OCI-LY7 (cell line): Measurements from ENCODE around the gene NLN. TPM values are rescaled to one million over a fixed set of nuclear protein-coding genes. Genes with fewer than 3 reads are reported as not detected.

ENCODE experiments used
- BruUV-seq: library from RNA; stranded (reverse); fragments of 400-500 nt; replicated peaks from 2 replicates; lab custom pipeline; 2021; lab: Mats Ljungman, UMichigan
- CTCF ChIA-PET: fragments of 300-600 bp; sonication (Branson Sonifier 250); formaldehyde crosslinking; loops from one replicate; lab custom pipeline; 2022; ENCODE audit warnings: antibody characterized with exemption; ENCODE audit not compliant: unreplicated experiment; lab: Charles Lee
- POLR2A ChIA-PET: fragments of 300-600 bp; sonication (Branson Sonifier 250); formaldehyde crosslinking; loops from one replicate; lab custom pipeline; 2022; ENCODE audit warnings: antibody characterized with exemption; lab: Charles Lee
- DNase-seq: peaks from one replicate; pipeline ENCODE4 v3.0.0-alpha.2; 2015; ENCODE audit warnings: low spot score
- H2AFZ ChIP-seq: fragments of 200-600 bp; sonication (generic), shearing (Covaris generic); 2 replicates; pipeline ENCODE4 v1.6.1; 2014; ENCODE audit warnings: mild to moderate bottlenecking, antibody characterized with exemption, low read length, moderate library complexity
- H3K27ac ChIP-seq: fragments of 200-600 bp; sonication (generic); 2 replicates; pipeline ENCODE4 v1.5.1; 2014; ENCODE audit warnings: mixed run types, low read depth, mild to moderate bottlenecking, moderate library complexity, low read length, inconsistent platforms; ENCODE audit not compliant: poor library complexity, severe bottlenecking
- H3K36me3 ChIP-seq: fragments of 200-600 bp; sonication (generic); 2 replicates; pipeline ENCODE4 v1.6.1; 2014; ENCODE audit warnings: mild to moderate bottlenecking, antibody characterized with exemption, low read length, moderate library complexity, mixed read lengths; ENCODE audit not compliant: insufficient read depth
- H3K4me1 ChIP-seq: fragments of 200-600 bp; sonication (generic); 2 replicates; pipeline ENCODE4 v1.5.1; 2014; ENCODE audit warnings: mild to moderate bottlenecking, low read length; ENCODE audit not compliant: insufficient read depth, poor library complexity, severe bottlenecking
- H3K4me2 ChIP-seq: fragments of 200-600 bp; sonication (generic); 2 replicates; pipeline ENCODE4 v1.6.1; 2014; ENCODE audit warnings: mild to moderate bottlenecking, low read length
- H3K4me3 ChIP-seq: fragments of 200-600 bp; sonication (generic); 2 replicates; pipeline ENCODE4 v1.5.1; 2014; ENCODE audit warnings: mild to moderate bottlenecking, low read depth, low read length; ENCODE audit not compliant: poor library complexity, severe bottlenecking
- H3K79me2 ChIP-seq: fragments of 200-600 bp; sonication (generic); 2 replicates; pipeline ENCODE4 v1.6.1; 2016; ENCODE audit warnings: low read depth, mild to moderate bottlenecking, low read length, moderate library complexity, mixed read lengths; ENCODE audit not compliant: insufficient read depth
- H3K9me2 ChIP-seq: fragments of 200-600 bp; sonication (generic); 2 replicates; pipeline ENCODE4 v1.6.1; 2016; ENCODE audit warnings: mild to moderate bottlenecking, low read length, mixed read lengths; ENCODE audit not compliant: insufficient read depth
- H3K9me3 ChIP-seq: fragments of 200-600 bp; sonication (generic); 2 replicates; pipeline ENCODE4 v1.6.1; 2014; ENCODE audit warnings: mild to moderate bottlenecking, mixed run types, low read length, mixed read lengths
- H4K20me1 ChIP-seq: fragments of 200-600 bp; sonication (generic); 2 replicates; pipeline ENCODE4 v1.6.1; 2014; ENCODE audit warnings: mild to moderate bottlenecking, antibody characterized with exemption, low read length, moderate library complexity, mixed read lengths; ENCODE audit not compliant: insufficient read depth
- CTCF ChIP-seq: fragments of 200-600 bp; sonication (generic); conservative IDR thresholded peaks from 2 replicates; pipeline ENCODE4 v1.5.1; 2014; ENCODE audit warnings: mild to moderate bottlenecking, antibody characterized with exemption, low read length, moderate library complexity, mixed read lengths
- EZH2phosphoT487 ChIP-seq: fragments of 200-600 bp; sonication (generic); IDR thresholded peaks from 2 replicates; pipeline ENCODE4 v1.6.1; 2018; ENCODE audit warnings: low read depth, borderline replicate concordance, mild to moderate bottlenecking, mixed run types, antibody characterized with exemption, low read length, moderate library complexity, mixed read lengths
- intact Hi-C: fragments of 100-400 bp; cut with micrococcal nuclease; formaldehyde crosslinking; loops from one replicate; pipeline ENCODE4 v1.10.0; 2022; ENCODE audit not compliant: unreplicated experiment
- total RNA-seq, 2 experiments: library from RNA; depleted of rRNA in 1 of 2; stranded (reverse); fragments of >200 nt in 1 of 2; shearing (Covaris generic) in 1 of 2; gene quantifications; 2 replicates each; pipeline ENCODE4 v1.2.3, GENCODE V29; 2014 to 2022

NLN gene
- total RNA-seq, 2 experiments from 2014 or later = 14.9 to 26.0 TPM

DNA sequence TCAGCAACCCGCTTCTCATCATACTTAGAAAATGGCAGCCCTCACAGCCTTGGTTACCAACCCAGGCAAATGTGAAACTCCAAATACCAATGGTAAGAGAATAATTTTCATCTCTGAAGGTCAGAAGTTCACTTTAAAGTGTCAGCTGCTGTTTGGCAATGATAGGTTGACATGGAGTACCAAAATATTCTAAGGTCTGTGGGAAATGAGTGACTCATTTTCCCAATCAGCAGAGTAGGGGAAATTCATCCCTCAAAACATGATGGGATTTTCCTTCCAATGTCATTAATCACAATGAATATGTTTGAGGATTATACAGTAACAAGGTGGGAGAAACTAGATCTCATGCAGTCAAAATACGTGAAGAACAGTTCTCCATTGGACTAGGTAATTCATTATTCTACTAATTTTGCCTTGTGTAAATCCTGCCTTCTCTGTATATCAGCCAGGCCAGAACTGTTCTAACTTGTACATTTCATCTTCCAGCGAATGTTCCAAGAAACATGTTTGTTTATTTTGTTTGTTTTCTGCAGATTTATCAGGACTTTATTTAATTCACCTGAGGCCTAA is 151.3 kb downstream of the NLN start:
- no TSS peak for BruUV-seq
- Histone ChIP-seq H3K79me2 (no peaks in the 10 kb centered on the region), H3K4me2 (no peak overlapping the region), H3K4me3 (no peak overlapping the region), H3K27ac (no peak overlapping the region), H3K36me3 (no peaks in the 10 kb centered on the region), H4K20me1 (no peaks in the 10 kb centered on the region), H3K4me1 (no peaks in the 10 kb centered on the region), H3K9me2 (no peaks in the 10 kb centered on the region), H3K9me3 (no peaks in the 10 kb centered on the region), H2AFZ (no peak overlapping the region)
- ChIA-PET CTCF (no interaction called here), POLR2A (no interaction called here)
- TF ChIP-seq CTCF (no peak), EZH2phosphoT487 (no peak)
- intact Hi-C loops = no loop called here
- DNase-seq = no peak

- Histone ChIP-seq H3K4me2 (no peak overlapping the region), H3K9me2 (no peaks in the 10 kb centered on the region), H3K4me1 (no peaks in the 10 kb centered on the region), H3K9me3 (no peaks in the 10 kb centered on the region), H2AFZ (no peak overlapping the region), H4K20me1 (no peaks in the 10 kb centered on the region), H3K79me2 (no peaks in the 10 kb centered on the region), H3K4me3 (no peak overlapping the region), H3K36me3 (no peaks in the 10 kb centered on the region), H3K27ac (no peak overlapping the region)
- no peak for TF ChIP-seq CTCF
- TF ChIP-seq EZH2phosphoT487 = no peak
- intact Hi-C loops = no loop called here
- no peak for DNase-seq
- ChIA-PET POLR2A (no interaction called here), CTCF (no interaction called here)
- no TSS peak for BruUV-seq
These were observed 152.2 kb downstream of the NLN start for GRCh38 chr5:65874241-65874640.

- Histone ChIP-seq H2AFZ (no peak overlapping the region), H3K36me3 (no peaks in the 10 kb centered on the region), H3K9me2 (no peaks in the 10 kb centered on the region), H3K9me3 (no peaks in the 10 kb centered on the region), H4K20me1 (no peaks in the 10 kb centered on the region), H3K4me1 (no peaks in the 10 kb centered on the region), H3K4me3 (no peak overlapping the region), H3K4me2 (no peak overlapping the region), H3K79me2 (no peaks in the 10 kb centered on the region), H3K27ac (no peak overlapping the region)
- CTCF ChIA-PET = no interaction called here
- BruUV-seq = no TSS peak
- TF ChIP-seq EZH2phosphoT487 = no peak
- no peak for TF ChIP-seq CTCF
- POLR2A ChIA-PET = no interaction called here
- no peak for DNase-seq
- intact Hi-C loops = no loop called here
These were observed 154.5 kb downstream of the NLN start for GRCh38 chr5:65876496-65876895.
